HepG2 (cell line): ENCODE data around the gene STMN3. TPM values are rescaled to one million over a fixed set of nuclear protein-coding genes. Genes with fewer than 3 reads are reported as not detected.
A peak's percentile ranks its signal among the peaks of the same experiment; 100 is the strongest.

Experiments
- AKAP8 ChIP-seq: sonication (generic); formaldehyde crosslinking; IDR thresholded peaks from 2 replicates; pipeline ENCODE4 v1.5.1; 2020; ENCODE audit warnings: mild to moderate bottlenecking, missing genetic modification reagents
- ATF7 ChIP-seq, 2 experiments: fragments of 450-650 bp in 1 of 2; sonication (generic) in 1 of 2; formaldehyde crosslinking in 1 of 2; IDR thresholded peaks; 2 replicates each; pipeline versions ENCODE4 v1.4.0 to v1.6.1; 2016 to 2020; ENCODE audit warnings: antibody characterized with exemption in 1 of 2, mild to moderate bottlenecking in 1 of 2, missing genetic modification reagents in 1 of 2
- BRCA1 ChIP-seq: sonication (generic); formaldehyde crosslinking; IDR thresholded peaks from 2 replicates; pipeline ENCODE4 v1.4.0; 2020; ENCODE audit warnings: missing genetic modification reagents
- DR1 ChIP-seq: sonication (generic); formaldehyde crosslinking; IDR thresholded peaks from 2 replicates; pipeline ENCODE4 v1.8.0; 2021; ENCODE audit warnings: mild to moderate bottlenecking, missing genetic modification reagents, inconsistent platforms
- E2F1 ChIP-seq: sonication (generic); formaldehyde crosslinking; IDR thresholded peaks from 2 replicates; pipeline ENCODE4 v1.5.0; 2020; ENCODE audit warnings: missing genetic modification reagents
- HNRNPH1 ChIP-seq: fragments of 200-400 bp; formaldehyde crosslinking; optimal IDR thresholded peaks from 2 replicates; pipeline ENCODE3; 2017; ENCODE audit warnings: mild to moderate bottlenecking, low read depth, low read length
- HNRNPK ChIP-seq: fragments of 200-400 bp; formaldehyde crosslinking; IDR thresholded peaks from 2 replicates; pipeline ENCODE4 v1.6.1; 2018; ENCODE audit warnings: low read length, low read depth, moderate library complexity, mild to moderate bottlenecking; ENCODE audit not compliant: poor library complexity, severe bottlenecking
- HOXA9 ChIP-seq: sonication (generic); formaldehyde crosslinking; IDR thresholded peaks from 2 replicates; pipeline ENCODE4 v1.8.1; 2022; ENCODE audit warnings: missing genetic modification reagents, mild to moderate bottlenecking, moderate library complexity, borderline replicate concordance
- KDM2A ChIP-seq: sonication (generic); formaldehyde crosslinking; IDR thresholded peaks from 2 replicates; pipeline ENCODE4 v1.4.0; 2020; ENCODE audit warnings: low read depth, missing genetic modification reagents, borderline replicate concordance
- KDM6A ChIP-seq: IDR thresholded peaks from 2 replicates; pipeline ENCODE4 v1.6.1; 2016; ENCODE audit warnings: low read depth
- KMT2A ChIP-seq: sonication (generic); formaldehyde crosslinking; IDR thresholded peaks from 2 replicates; pipeline ENCODE4 v1.4.0; 2020; ENCODE audit warnings: missing genetic modification reagents
- MXD1 ChIP-seq: sonication (generic); formaldehyde crosslinking; IDR thresholded peaks from 2 replicates; pipeline ENCODE4 v1.4.0; 2020; ENCODE audit warnings: mild to moderate bottlenecking, missing genetic modification reagents
- MYNN ChIP-seq: sonication (generic); formaldehyde crosslinking; IDR thresholded peaks from 2 replicates; pipeline ENCODE4 v1.4.0; 2020; ENCODE audit warnings: mild to moderate bottlenecking, low read depth, missing genetic modification reagents
- PAX8 ChIP-seq: sonication (generic); formaldehyde crosslinking; IDR thresholded peaks from 2 replicates; pipeline ENCODE4 v1.8.0; 2022; ENCODE audit warnings: mild to moderate bottlenecking, missing genetic modification reagents, borderline replicate concordance
- PBX3 ChIP-seq: sonication (generic); formaldehyde crosslinking; IDR thresholded peaks from 2 replicates; pipeline ENCODE4 v1.8.1; 2023; ENCODE audit warnings: missing genetic modification reagents, inconsistent platforms, borderline replicate concordance
- POLR2A ChIP-seq, 2 experiments: IDR thresholded peaks; 2 replicates each; pipeline ENCODE4 v1.6.1; 2011; ENCODE audit warnings: low read depth in 2 of 2, low read length in 2 of 2, mild to moderate bottlenecking in 1 of 2, moderate library complexity in 1 of 2; ENCODE audit not compliant: insufficient read depth in 1 of 2
- POLR2AphosphoS5 ChIP-seq: IDR thresholded peaks from 2 replicates; pipeline ENCODE4 v1.6.1; 2012; ENCODE audit warnings: low read depth, low read length
- THAP7 ChIP-seq: sonication (generic); formaldehyde crosslinking; IDR thresholded peaks from 2 replicates; pipeline ENCODE4 v1.8.1; 2023; ENCODE audit warnings: mild to moderate bottlenecking, missing genetic modification reagents
- U2AF2 ChIP-seq: fragments of 200-400 bp; formaldehyde crosslinking; IDR thresholded peaks from 2 replicates; pipeline ENCODE4 v1.6.1; 2017; ENCODE audit warnings: low read depth, mild to moderate bottlenecking, low read length
- XRCC5 ChIP-seq: fragments of 200-400 bp; formaldehyde crosslinking; optimal IDR thresholded peaks from 2 replicates; pipeline ENCODE3; 2017; ENCODE audit warnings: mild to moderate bottlenecking, low read length
- ZMYM4 ChIP-seq: sonication (generic); formaldehyde crosslinking; IDR thresholded peaks from 2 replicates; pipeline ENCODE4 v1.8.1; 2023; ENCODE audit warnings: mild to moderate bottlenecking, missing genetic modification reagents
- ZNF224 ChIP-seq: sonication (generic); formaldehyde crosslinking; IDR thresholded peaks from 2 replicates; pipeline ENCODE4 v1.5.0; 2020; ENCODE audit warnings: mild to moderate bottlenecking, missing genetic modification reagents
- ZNF235 ChIP-seq: sonication (generic); formaldehyde crosslinking; IDR thresholded peaks from 2 replicates; pipeline ENCODE4 v1.8.1; 2023; ENCODE audit warnings: mild to moderate bottlenecking, missing genetic modification reagents, borderline replicate concordance
- ZNF557 ChIP-seq: sonication (generic); formaldehyde crosslinking; IDR thresholded peaks from 2 replicates; pipeline ENCODE4 v1.4.0; 2020; ENCODE audit warnings: missing genetic modification reagents
- ZNF615 ChIP-seq: sonication (generic); formaldehyde crosslinking; IDR thresholded peaks from 2 replicates; pipeline ENCODE4 v1.5.0; 2020; ENCODE audit warnings: mild to moderate bottlenecking, missing genetic modification reagents, borderline replicate concordance
- ZNF652 ChIP-seq: IDR thresholded peaks from 2 replicates; pipeline ENCODE4 v1.6.1; 2016; ENCODE audit warnings: low read depth, borderline replicate concordance
- ZNF691 ChIP-seq: sonication (generic); formaldehyde crosslinking; IDR thresholded peaks from 2 replicates; pipeline ENCODE4 v1.4.0; 2020; ENCODE audit warnings: missing genetic modification reagents, low read depth, mild to moderate bottlenecking, borderline replicate concordance
- polyA plus RNA-seq, 8 experiments: library from polyadenylated mRNA; depleted of rRNA in 3 of 8; stranded (reverse) in 7 of 8; unstranded in 1 of 8; fragments of >200 nt; fragmentation: Illumina TruSeq in 4 of 8; extraction: Trizol in 4 of 8; gene quantifications; 2 replicates each; pipeline versions ENCODE4 v1.2.1 to v1.2.3, GENCODE V29; 2011 to 2016; ENCODE audit warnings: low read depth in 4 of 8, missing spikeins in 1 of 8, mixed read lengths in 1 of 8; ENCODE audit not compliant: insufficient read depth in 1 of 8
- total RNA-seq, 5 experiments: library from RNA; depleted of rRNA; stranded (reverse); fragments of >200 nt; fragmentation: Illumina TruSeq; extraction: Trizol; gene quantifications; 2 replicates each; pipeline ENCODE4 v1.2.3, GENCODE V29; 2016; ENCODE audit warnings: low read depth in 1 of 5

STMN3 gene
- total and polyA plus RNA-seq, 2 of the 13 experiments (the other 11 are each of a cell fraction or from before 2014, with no cell fraction given), result 21.0 to 48.3 TPM

GRCh38 chr20:63698739-63699465 lies 45.7 kb upstream of the STMN3 start (continued):
- TF ChIP-seq PAX8 (CRISPR knock-in tag), result no peak
- TF ChIP-seq ZNF691 (CRISPR knock-in tag), result no peak
- peak in 1 of 2 experiments; percentile 48; a peak in 2 of 4 replicates for TF ChIP-seq POLR2A (IDR thresholded peaks at IDR 0.05; ENCODE audit: insufficient read depth in 1 of 2, low read depth in 2 of 2, low read length in 2 of 2)
- TF ChIP-seq KDM6A (CRISPR knock-in tag), result no peak
- no peak for TF ChIP-seq DR1 (CRISPR knock-in tag)
- no peak for TF ChIP-seq KMT2A (CRISPR knock-in tag)
- TF ChIP-seq KDM2A (CRISPR knock-in tag), result peak; percentile 30; the same call in 1 of the 2 replicates
- TF ChIP-seq XRCC5, result no peak
- TF ChIP-seq HNRNPH1, result peak; percentile 1
- no peak for TF ChIP-seq ZNF224
- TF ChIP-seq ZMYM4 (CRISPR knock-in tag), result no peak
- TF ChIP-seq THAP7 (CRISPR knock-in tag), result no peak
- no peak for TF ChIP-seq ATF7 (IDR thresholded peaks at IDR 0.05)
- no peak for TF ChIP-seq ATF7 (CRISPR knock-in tag; IDR thresholded peaks at IDR 0.05)
- no peak for TF ChIP-seq E2F1 (CRISPR knock-in tag)
- peak; percentile 18 for TF ChIP-seq HNRNPK
- 0 out of 2 replicates have a peak, but pooled peaks have one; percentile 2 for TF ChIP-seq MXD1 (CRISPR knock-in tag)
- TF ChIP-seq U2AF2, result no peak
- no peak for TF ChIP-seq ZNF652 (CRISPR knock-in tag)
- TF ChIP-seq BRCA1 (CRISPR knock-in tag), result no peak
- 0 out of 2 replicates have a peak, but pooled peaks have one; percentile 29 for TF ChIP-seq ZNF557 (CRISPR knock-in tag)
- TF ChIP-seq HOXA9 (CRISPR knock-in tag), result no peak
- TF ChIP-seq ZNF615 (CRISPR knock-in tag), result no peak
- 0 out of 2 replicates have a peak, but pooled peaks have one; percentile 6 for TF ChIP-seq POLR2AphosphoS5
- TF ChIP-seq ZNF235 (CRISPR knock-in tag), result peak; percentile 66; the same call in 1 of the 2 replicates
- TF ChIP-seq PBX3, result no peak
- TF ChIP-seq AKAP8 (CRISPR knock-in tag), result peak; percentile 16
- TF ChIP-seq MYNN, result no peak
